GM18951 (cell line): ENCODE data around the gene RBP7.
"Not testable (repeated sequence)": the region's sequence is repeated elsewhere in the genome, so short reads cannot be mapped to it uniquely, and the experiment has no call there.

Source experiments
- POLR2A ChIP-seq: IDR thresholded peaks from 4 replicates; pipeline ENCODE4 v1.6.1; 2011; ENCODE audit warnings: mild to moderate bottlenecking; ENCODE audit not compliant: insufficient read length, insufficient read depth; ENCODE audit errors: extremely low read depth
- in situ Hi-C: fragments of 300-500 bp; cut with MboI; formaldehyde crosslinking; loops from one replicate; pipeline ENCODE4 v1.12.0; 2022; ENCODE audit warnings: low sequenced_read_pairs, mixed read lengths, inconsistent platforms; ENCODE audit not compliant: unreplicated experiment

The RBP7 gene

DNA sequence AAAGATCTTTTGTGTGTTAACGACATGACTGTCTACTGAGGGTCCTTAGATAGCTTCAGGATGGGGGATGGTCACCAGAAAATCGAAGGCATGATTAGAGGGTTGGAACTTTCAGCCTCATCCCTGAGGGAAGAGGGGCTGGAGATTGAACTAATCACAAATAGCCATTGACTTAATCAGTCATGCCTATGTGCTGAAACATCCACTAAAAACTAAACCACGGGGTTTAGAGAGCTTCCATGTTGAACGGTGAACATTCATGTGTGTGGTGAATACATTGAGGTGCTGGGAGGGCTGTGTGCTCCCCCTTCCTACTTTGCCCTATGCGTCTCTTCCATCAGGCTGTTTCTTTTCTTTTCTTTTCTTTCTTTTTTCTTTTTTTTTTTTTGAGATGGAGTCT lies 17.0 kb downstream of the RBP7 start:
- in situ Hi-C loops = no loop called here
- no peak for TF ChIP-seq POLR2A

- no peak for TF ChIP-seq POLR2A
- in situ Hi-C loops = no loop called here
Measured at GRCh38 chr1:10019561-10019960, 22.5 kb downstream of the RBP7 start.

DNA sequence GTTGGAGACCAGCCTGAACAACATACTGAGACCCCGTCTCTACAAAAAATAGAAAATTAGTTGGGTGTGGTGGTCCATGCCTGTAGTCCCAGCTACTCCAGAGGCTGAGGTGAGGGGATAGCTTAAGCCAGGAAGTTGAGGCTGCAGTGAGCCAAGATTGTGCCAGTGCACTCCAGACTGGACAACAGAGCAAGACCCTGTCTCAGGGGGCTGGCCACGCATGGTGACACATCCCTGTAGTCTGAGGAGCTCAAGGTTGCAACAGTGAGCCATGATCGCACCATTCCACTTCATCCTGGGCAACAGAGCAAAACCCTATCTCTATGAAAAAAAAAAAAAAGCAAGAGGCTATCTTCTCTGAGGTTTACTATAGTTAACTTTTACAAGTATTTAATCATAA lies 23.1 kb downstream of the RBP7 start:
- TF ChIP-seq POLR2A = no peak
- in situ Hi-C loops = no loop called here

GRCh38 chr1:10020678-10021077 lies 23.6 kb downstream of the RBP7 start:
- in situ Hi-C loops = not testable (repeated sequence)

DNA sequence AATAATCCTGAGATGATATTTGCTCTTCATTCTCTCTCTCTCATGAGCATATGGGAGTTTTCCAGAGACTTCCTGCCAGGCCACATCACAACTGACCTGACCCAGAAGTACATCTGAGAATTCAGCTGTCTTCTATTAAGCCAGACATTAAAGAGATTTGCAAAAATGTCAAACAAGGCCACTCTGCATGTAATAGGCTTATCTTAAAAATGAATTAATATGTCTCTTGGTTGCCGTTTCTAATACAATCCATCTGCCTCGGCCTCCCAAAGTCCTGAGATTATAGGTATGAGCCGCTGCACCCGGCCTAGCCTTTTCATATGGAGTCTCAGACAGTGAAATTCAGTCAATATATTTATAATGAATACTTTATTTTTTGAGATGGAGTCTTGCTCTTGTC lies 25.0 kb downstream of the RBP7 start:
- in situ Hi-C loops = not testable (repeated sequence)

DNA sequence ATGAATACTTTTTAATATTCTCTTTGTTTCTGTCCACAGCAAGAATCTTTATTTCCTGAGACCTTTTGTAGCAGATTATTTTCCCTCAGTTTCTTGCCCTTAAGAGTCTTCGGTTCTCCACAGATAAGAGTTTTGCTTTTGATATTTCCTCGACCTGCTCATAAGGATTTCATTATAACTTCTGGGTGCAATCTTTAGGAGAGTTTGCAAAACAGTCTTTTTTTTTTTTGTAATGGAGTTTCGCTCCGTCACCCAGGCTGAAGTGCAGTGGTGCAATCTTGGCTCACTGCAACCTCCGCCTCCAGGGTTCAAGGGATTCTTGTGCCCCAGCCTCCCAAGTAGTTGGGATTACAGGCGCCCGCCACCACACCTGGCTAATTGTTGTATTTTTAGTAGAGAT lies 25.6 kb downstream of the RBP7 start:
- TF ChIP-seq POLR2A = no peak

DNA sequence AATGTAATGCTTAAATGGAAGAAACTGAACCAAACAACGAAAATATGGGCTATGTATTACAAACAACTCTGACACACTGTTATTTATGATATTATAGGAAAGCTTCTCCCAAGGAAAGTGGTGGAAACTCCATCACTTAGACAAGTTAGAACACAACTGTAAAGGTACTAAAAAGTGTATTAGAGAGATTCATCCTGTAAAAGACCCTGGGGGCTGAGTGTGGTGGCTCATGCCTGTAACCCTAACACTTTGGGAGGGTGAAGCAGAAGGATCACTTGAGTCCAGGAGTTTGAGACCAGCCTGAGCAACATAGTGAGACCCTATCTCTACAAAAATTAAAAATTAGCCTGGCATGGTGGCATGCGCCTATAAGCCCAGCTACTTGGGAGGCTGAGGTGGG lies 28.3 kb downstream of the RBP7 start:
- no peak for TF ChIP-seq POLR2A
- in situ Hi-C loops = no loop called here

More for the DNA sequence above, 25.6 kb downstream of the RBP7 start:
- in situ Hi-C loops = no loop called here

DNA sequence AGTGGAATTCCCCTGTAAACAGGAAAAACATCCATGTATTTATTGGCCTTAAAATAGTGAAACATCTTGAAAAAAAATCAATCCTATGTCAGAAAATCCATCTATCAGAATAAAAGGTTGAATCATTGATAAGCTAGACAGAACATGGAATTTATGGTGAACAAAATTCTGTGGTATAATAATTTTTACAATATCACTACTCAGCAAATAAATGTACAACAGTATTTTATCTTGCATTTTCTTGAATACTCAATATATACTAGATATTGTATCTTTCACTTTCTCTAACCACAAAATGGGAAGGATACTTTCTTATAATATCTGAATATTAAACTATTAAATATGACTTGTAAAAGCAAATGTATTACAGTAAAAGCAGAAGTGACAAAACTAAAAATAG lies 30.0 kb downstream of the RBP7 start:
- in situ Hi-C loops = no loop called here
- no peak for TF ChIP-seq POLR2A

DNA sequence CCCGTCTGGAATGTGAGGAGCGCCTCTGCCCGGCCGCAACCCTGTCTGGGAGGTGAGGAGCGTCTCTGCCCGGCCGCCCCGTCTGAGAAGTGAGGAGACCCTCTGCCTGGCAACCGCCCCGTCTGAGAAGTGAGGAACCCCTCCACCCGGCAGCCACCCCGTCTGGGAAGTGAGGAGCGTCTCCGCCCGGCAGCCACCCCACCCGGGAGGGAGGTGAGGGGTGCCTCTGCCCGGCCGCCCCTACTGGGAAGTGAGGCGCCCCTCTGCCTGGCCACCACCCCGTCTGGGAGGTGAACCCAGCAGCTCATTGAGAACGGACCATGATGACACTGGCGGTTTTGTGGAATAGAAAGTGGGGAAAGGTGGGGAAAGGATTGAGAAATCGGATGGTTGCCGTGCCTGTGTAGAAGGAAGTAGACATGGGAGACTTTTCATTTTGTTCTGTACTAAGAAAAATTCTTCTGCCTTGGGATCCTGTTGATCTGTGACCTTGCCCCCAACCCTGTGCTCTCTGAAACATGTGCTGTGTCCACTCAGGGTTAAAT lies 32.0 kb downstream of the RBP7 start:
- in situ Hi-C loops = not testable (repeated sequence)

GRCh38 chr1:10031461-10031860 lies 34.4 kb downstream of the RBP7 start:
- in situ Hi-C loops = no loop called here
- no peak for TF ChIP-seq POLR2A

DNA sequence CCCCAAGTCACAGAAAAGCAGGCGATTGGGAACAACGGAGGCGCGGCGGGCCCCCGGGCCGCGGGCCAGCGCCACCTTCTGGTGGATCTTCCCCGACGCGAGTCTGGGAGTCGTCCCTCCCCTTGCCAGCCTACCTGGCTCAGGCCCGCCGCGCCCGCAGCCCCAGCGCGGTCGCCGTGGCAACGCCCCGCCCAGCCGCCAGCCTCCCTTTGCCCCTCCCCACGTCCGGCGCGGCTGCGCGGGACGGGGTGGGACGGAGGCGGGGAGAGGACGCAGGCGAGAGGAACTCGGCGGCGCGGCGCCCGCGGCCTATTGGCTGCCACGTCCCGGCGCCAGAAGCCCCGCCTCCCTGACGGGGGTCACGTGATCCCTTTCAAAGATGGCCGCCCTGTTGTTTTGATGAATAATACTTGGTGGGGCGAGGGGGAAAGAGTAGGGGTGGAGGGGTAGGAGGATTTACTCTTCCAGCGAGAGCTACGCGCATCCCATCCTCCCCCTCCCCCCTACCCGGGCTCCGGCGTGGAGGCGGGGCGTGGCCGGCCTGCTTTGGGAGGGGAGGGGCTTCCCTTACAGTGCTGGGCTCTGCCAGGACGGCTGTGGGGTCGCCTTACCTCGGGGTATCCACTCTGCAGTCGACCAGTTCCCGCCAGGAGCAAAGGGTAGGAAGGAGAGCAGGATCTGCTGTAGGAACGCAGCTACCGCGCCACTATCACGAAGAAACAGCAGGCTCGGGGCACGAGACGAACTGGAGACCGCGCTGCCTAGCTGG lies 35.7 kb downstream of the RBP7 start, which contains the start of gene UBE4B:
Gene UBE4B (plus strand): TSS at position 369 of the 769 bp plus-strand sequence. CDS start 713 bp downstream, outside the sequence.
- in situ Hi-C loops = no loop called here
- peak; percentile 67 for TF ChIP-seq POLR2A

DNA sequence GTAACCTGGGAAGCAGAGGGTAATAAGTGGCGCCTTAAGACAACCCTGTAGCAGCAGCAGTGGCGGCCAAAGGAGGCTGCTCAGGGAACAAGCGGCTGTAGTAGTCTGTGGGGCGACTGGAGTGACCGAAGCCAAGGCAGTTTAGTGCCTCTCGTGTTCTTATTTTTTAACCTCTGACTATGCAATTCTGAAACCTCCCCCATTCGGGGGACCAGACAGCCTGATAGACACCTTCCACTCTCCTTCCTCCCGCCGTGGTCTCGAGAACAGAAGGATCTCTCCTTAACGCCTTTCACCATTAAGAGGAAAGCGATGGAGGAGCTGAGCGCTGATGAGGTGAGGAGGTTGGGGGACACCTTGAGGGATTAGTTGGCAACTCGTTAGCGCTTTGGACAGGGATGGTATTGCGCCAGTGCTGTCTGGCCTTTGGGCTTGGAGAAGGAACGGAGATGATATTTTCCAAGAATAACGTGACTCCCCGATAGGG lies 36.4 kb downstream of the RBP7 start:
- in situ Hi-C loops = no loop called here
- TF ChIP-seq POLR2A = no peak

- in situ Hi-C loops = no loop called here
- no peak for TF ChIP-seq POLR2A
Measured at GRCh38 chr1:10042746-10043145, 45.7 kb downstream of the RBP7 start.

GRCh38 chr1:10045480-10046355 lies 48.7 kb downstream of the RBP7 start:
- TF ChIP-seq POLR2A = no peak
- in situ Hi-C loops = no loop called here
